NCI-H510A (cell line): Measurements from ENCODE around the gene NUP160.
"Not testable (repeated sequence)": the region's sequence is repeated elsewhere in the genome, so short reads cannot be mapped to it uniquely, and the experiment has no call there.

Experiments used
- DNase-seq: peaks from one replicate; lab custom pipeline; 2025; lab: John Stamatoyannopoulos, UW

The NUP160 gene, protein sequence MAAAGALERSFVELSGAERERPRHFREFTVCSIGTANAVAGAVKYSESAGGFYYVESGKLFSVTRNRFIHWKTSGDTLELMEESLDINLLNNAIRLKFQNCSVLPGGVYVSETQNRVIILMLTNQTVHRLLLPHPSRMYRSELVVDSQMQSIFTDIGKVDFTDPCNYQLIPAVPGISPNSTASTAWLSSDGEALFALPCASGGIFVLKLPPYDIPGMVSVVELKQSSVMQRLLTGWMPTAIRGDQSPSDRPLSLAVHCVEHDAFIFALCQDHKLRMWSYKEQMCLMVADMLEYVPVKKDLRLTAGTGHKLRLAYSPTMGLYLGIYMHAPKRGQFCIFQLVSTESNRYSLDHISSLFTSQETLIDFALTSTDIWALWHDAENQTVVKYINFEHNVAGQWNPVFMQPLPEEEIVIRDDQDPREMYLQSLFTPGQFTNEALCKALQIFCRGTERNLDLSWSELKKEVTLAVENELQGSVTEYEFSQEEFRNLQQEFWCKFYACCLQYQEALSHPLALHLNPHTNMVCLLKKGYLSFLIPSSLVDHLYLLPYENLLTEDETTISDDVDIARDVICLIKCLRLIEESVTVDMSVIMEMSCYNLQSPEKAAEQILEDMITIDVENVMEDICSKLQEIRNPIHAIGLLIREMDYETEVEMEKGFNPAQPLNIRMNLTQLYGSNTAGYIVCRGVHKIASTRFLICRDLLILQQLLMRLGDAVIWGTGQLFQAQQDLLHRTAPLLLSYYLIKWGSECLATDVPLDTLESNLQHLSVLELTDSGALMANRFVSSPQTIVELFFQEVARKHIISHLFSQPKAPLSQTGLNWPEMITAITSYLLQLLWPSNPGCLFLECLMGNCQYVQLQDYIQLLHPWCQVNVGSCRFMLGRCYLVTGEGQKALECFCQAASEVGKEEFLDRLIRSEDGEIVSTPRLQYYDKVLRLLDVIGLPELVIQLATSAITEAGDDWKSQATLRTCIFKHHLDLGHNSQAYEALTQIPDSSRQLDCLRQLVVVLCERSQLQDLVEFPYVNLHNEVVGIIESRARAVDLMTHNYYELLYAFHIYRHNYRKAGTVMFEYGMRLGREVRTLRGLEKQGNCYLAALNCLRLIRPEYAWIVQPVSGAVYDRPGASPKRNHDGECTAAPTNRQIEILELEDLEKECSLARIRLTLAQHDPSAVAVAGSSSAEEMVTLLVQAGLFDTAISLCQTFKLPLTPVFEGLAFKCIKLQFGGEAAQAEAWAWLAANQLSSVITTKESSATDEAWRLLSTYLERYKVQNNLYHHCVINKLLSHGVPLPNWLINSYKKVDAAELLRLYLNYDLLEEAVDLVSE (N-terminal part only)

DNA sequence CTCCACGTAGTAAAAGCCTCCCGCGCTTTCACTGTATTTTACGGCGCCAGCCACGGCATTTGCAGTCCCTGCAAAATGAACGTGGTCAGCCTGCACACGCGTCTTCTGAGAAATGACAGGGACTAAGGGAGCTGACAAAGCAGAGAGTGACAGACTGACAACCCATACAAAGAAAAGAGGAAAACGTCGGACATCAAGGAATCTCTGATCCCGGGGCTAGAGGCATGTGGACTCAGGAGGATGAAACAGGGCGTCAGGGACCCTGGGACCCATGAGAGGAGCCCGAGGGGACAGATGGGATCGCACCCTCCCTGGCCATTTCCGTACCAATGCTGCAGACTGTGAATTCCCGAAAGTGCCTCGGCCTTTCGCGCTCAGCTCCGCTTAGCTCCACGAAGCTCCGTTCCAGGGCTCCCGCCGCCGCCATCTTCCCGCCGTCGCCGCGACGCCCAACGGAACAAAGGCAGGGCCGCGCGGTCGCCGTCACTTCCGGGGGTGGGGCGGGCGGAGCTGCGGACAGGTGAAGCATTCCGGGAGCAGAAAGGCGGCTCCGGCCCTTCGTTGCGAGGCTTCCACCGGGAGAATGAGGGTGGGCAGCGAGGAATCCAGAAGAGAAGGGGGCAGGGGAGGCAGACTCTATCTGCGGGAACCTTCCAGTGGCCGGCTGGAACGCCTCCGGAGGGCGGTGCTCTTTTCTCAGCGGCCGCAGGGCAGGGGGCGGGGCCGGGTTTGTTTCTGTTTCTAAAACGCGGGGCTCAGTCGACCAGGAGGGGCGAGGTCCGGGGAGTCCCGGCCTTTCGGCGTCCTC is at the start of gene NUP160:
Gene NUP160 (minus strand): TSS at position 459 of the 808 bp plus-strand sequence. CDS start 32 bp downstream, at position 427.
- peak; percentile 74 for DNase-seq

DNA sequence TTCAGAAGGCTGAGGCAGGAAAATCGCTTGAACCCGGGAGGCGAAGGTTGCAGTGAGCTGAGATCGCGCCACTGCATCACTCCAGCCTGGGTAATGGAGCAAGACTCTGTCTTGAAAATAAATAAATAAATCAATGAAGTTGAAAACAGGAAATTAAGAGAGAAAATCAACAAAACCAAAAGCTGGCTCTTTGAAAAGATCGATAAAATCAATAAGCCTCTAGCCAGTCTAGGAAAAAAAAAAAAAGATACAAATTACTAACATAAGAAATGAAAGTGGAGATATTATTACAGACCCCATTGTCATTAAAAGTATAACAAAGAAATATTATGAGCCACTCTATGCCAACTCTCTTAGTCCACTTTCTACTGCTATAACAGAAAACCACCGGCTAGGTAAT is 48.0 kb upstream of the NUP160 start:
- no peak for DNase-seq

DNA sequence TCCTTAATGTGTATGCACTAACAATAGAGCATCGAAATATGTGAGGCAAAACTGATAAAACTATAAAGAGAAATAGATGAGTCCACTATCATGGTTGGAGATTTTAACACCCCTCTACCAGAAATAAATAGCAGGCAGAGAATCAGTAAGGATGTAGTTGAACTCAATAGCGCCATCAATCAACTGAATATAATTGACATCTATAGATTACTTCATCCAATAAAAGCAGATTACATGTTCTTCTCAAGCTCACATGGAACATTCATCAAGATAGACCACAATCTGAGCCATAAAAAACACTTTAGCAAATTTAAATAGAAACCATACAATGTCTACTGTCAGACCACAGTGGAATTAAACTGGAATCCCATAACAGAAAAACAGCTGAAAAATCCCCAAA is 46.9 kb upstream of the NUP160 start:
- DNase-seq, result no peak

DNA sequence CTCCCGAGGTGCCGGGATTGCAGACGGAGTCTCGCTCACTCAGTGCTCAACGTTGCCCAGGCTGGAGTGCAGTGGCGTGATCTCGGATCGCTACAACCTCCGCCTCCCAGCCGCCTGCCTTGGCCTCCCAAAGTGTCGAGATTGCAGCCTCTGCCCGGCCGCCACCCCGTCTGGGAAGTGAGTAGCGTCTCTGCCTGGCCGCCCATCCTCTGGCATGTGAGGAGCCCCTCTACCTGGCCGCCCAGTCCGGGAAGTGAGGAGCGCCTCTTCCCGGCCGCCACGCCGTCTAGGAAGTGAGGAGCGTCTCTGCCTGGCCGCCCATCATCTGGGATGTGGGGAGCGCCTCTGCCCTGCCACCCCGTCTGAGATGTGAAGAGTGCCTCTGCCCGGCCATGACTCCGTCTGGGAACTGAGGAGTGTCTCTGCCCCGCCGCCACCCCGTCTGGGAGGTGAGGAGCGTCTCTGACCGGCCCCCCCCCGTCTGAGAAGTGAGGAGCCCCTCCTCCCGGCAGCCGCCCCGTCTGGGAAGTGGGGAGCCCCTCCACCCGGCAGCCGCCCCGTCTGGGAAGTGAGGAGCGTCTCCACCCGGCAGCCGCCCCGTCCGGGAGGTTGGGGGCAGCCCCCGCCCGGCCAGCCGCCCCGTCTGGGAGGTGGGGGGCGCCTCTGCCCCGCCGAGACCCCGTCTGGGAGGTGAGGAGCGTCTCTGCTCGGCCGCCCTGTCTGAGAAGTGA is 44.6 kb upstream of the NUP160 start:
- DNase-seq, result not testable (repeated sequence)

DNA sequence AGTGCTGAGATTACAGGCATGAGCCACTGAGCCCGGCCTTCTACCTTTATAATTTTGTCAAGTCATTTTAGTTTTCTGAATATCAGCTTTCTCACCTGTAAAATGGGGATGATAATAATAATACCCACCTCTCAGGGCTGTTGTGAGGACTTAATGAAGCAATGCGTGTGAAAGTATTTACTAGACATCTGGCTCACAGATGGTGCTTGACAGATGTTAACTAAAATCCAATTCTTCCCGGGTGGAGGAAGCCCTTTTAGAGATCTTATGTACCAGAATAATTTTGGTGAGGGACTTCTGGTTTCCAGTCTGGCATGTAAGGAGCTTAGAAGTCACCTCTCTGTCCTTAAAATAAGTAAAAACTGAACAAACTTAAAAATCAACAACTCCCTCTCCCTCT is 43.7 kb upstream of the NUP160 start:
- DNase-seq, result no peak

DNA sequence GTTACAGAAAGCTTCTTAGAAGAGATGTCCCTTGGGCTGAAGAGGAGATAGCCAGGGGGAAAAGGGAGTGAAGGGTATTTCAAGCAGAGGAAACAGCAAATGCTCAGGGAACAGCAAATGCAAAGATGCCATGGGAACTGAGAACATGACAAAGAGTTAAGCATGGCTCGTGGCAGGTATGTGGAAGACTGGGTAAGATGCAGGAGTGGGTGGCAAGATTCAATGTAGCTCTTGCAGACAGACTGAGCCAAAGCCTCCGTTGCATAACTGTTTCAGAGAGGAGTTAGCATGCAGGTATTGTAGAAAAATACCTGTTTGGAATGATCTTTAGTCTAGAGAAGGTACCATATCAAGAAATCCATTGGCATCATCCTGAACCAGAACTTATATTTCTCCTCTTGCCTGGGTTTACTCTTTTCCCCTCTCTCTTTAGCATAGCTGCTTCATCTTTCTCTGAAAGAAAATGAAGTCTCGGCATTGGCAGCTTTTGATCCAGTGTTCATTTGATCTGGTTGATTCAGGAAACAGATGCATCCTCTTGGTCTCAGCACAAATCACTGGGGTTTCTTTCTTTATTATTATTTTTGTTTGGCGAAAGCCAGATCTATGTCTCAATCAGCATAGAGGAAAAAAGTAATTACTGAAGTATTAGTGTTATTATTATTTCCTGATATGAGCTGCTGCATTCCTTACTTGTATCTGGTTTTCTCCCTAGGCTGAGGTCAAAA is 41.7 kb upstream of the NUP160 start:
- no peak for DNase-seq

DNA sequence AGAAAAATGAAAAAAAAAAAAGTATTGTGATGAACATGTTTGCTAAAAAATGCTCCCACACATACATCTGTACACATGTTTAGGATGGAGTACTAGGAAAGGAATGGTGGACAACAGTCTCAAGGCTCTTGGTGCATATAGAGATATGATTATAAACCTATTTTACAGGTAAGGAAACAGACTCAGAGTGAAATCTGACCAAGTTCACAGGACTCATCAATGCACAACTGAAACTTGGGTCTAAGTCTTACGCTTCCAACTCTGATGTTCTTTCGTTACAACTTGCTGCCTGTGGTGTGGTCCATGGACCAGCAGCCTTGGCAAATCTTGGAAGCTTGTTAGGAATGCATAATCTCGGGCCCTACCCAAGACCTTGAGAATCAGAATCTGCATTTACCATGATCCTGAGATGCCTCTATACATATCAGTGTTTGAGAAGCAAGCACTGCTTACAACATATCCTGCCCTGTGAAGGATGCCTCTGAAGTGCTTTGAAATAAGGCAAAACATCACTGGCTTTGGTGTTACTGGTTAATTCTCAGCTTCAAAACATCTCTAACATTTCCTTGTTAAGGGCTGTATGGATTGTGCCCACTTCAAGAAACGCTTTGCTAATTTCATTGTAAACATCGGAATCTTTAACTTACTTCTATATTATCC is 39.9 kb upstream of the NUP160 start:
- no peak for DNase-seq

DNA sequence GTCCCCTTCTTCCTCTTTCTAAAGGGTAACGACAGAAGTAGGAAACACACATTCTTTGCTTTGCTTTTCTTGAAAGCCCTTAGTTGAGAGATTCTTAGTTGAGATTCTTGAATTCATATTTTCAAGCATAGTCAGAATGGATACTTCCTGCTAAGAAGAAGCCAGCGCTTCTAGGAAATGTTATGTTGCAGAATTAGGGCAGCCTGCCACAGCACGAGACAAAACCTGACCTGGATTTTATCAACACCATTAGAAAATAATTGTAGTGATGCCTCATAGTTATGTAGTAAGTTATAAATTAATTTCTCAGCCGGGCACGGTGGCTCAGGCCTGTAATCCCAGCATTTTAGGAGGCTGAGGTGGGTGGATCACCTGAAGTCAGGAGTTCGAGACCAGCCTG is 37.9 kb upstream of the NUP160 start:
- DNase-seq, result no peak

DNA sequence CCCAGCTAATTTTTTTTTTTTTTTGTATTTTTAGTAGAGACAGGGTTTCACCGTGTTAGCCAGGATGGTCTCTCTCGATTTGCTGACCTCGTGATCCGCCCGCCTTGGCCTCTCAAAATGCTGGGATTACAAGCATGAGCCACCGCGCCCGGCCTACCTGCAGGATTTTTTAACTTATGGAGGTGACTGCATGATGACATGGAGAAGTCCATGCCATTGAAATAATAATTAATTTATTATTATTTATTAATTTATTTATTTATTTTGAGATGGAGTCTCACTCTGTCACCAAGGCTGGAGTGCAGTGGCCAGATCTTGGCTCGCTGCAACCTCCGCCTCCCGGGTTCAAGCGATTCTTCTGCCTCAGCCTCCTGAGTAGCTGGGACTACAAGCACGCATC is 34.3 kb upstream of the NUP160 start:
- DNase-seq, result not testable (repeated sequence)

DNA sequence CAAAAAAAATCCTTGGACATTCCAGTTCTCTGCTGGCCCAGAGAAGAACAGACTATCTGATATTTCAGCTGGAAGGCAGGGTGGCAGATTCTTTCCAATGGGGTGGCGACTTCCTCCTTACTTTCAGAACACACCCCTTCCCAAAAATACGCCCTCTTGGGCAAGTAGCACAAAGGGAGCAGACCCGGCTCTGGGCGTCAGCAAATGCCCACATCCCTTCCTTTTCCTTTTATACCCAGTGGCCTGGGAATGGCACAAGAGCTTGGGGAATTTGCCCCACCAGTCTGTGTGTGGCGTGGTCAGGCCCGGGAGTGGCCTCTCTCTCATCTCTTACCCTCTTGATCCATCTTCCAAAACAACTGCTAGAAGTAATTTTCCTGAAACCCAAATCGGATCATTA is 33.0 kb upstream of the NUP160 start:
- no peak for DNase-seq

DNA sequence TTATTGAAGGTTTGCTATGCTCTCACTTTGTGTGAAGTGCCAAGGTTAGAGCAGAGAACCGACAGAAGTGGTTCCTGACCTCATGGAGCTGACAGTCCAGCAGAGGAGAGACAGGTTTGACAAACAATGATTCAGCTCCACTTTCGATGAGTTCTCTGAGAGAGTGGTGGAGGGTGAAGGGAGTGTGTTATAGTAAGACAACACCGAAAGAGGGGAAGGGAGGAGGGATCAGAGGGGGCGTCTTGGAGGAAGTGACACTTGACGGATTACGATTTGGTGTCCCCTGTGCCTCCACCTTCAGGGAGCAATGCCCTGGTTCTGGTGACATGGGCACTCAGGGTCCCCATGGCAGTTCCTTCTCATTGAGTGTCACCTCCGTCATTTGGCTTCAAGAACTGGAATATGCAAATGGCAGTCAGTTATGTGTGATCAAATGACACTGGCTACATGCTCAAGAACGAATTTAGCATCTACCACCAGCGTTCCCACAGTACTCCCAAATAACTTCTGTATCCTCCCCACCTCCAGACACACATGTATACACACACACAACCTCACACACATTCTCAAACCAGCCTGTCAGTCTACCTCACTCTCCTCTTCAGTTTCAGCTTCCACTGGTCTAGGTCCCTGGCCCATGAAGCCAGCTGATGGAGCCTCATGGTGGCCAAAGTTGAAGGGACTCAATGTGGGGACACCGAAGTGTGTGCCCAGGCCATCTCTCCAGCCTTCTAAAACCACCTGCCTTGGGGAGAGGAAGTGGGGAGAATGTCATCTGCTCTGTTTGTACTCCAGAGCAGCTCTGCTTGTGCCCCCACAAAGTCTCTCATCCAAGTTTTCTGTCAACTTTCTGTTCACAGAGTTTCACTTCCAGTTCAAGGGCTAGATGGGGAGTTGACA is 31.4 kb upstream of the NUP160 start:
- no peak for DNase-seq

DNA sequence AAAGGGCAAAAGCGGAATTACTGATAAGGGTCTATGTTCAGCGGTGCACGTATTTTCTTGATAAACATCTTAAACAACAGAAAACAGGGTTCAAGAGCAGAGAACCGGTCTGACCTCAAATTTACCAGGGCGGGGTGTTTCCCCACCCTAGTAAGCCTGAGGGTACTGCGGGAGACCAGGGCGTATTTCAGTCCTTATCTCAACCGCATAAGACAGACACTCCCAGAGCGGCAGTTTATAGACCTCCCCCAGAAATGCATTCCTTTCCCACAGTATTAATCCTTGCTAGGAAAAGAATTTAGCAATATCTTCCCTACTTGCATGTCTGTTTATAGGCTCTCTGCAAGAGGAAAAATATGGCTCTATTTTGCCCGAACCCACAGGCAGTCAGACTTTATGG is 27.7 kb upstream of the NUP160 start:
- not testable (repeated sequence) for DNase-seq

DNA sequence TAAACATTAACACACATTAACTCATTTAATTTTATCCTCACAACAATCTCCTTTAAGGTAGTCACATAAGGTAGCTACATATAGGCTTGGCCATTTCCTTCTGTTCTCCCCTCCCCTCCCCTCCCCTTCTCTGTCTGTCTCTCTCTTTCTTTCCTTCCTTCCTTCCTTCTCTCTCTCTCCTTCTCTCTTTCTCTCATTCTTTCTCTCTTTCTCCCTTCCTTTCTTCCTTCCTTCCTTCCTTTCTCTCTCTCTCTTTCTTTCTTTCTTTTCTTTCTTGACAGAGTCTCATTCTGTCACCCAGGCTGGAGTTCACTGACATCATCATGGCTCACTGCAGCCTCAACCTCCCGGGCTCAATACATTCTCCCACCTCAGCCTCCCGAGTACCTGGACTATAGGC is 22.3 kb upstream of the NUP160 start:
- DNase-seq, result no peak

DNA sequence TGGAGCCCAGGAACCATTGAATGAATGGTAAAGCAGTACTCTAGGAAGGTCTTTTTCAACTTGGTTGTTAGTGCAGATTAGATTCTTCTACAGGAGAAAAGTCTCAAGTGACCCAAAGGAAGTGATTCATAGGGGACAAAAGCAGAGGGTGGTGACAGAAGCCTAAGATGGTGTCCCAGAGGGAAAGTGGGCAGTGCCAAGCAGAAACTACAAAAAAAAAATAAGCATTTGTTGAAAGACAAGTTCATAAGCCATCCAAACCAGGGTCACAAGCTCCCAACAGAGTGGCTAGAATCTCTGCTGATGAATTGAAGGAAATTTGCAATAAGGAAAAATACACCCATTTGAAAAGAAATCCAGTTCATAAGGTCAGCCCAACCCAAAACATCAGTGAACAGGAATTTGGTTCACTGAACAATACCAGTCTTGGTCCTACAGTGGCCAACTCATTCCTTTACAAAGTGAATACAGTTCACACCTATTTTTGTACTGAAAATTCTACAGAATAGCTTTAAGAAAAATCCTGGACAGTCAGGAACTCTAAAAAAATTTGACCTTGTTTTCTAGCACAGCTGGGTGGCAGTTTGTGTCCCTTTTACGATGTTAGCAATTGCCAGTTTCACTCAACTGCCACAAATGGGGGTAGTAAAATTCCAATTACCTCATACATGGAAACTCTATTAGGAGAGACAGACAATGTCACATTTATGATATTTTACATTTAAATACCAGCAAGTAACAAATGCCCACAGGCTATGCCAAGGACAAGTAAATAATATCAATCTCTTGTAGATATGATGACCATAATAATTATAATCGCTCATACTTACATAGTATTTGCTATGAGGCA is 21.6 kb upstream of the NUP160 start:
- DNase-seq, result no peak

DNA sequence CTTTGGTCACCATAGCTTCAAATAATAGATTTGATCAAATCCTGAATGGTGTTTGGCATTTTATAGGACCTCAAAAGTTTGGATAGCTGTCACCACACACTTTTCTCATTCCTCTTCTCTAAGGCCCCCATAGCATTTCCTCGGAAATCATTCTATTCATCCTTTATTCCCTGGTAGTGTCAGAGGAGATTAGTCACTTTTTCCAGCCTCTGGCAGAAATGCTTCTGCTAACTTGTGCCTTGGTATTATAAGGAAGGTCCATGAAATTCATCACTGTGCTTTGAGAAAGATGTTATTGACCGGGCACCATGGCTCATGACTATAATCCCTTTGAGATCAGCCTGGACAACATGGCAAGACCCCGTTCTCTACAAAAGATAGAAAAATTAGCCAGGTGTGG is 19.7 kb upstream of the NUP160 start:
- DNase-seq, result no peak

DNA sequence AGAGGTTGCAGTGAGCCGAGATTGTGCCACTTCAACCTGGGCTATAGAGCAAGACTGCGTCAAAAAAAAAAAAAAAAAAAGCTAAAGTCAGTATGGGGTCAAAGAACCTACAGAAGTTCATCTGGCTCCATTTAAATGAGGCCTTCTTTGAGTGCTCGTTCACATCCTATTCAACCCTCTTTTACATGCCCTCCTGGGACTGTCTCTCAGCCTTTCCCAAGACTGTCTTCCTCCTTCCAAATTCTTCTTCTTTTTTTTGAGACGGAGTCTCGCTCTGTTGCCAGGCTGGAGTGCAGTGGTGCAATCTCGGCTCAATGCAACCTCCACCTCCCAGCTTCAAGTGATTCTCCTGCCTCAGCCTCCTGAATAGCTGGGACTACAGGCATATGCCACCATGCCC is 18.7 kb upstream of the NUP160 start:
- DNase-seq, result not testable (repeated sequence)

DNA sequence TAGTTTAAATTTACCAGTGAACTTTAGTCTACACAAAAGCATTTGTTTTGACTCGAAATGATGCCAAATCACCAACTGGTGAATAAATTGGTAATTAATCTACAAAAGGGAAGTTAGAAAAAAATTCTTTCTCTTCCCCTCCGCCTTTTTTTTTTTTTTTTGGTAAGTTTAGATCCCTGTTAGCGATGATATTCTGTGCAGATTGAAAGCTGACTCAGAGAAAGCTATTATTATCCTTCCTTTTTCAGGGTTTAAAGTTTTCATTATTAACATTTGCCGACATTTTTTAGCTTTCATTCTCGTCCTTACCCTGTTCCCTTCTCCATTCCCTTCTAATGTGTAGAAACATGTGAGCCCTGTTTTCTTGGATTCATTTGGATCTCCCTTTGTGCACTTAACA is 16.8 kb upstream of the NUP160 start:
- no peak for DNase-seq
